COR-L47 (cell line): ENCODE measurements around the gene OAS2.

ENCODE experiments used
- DNase-seq: peaks from one replicate; lab custom pipeline; 2025; lab: John Stamatoyannopoulos, UW

OAS2 gene

DNA sequence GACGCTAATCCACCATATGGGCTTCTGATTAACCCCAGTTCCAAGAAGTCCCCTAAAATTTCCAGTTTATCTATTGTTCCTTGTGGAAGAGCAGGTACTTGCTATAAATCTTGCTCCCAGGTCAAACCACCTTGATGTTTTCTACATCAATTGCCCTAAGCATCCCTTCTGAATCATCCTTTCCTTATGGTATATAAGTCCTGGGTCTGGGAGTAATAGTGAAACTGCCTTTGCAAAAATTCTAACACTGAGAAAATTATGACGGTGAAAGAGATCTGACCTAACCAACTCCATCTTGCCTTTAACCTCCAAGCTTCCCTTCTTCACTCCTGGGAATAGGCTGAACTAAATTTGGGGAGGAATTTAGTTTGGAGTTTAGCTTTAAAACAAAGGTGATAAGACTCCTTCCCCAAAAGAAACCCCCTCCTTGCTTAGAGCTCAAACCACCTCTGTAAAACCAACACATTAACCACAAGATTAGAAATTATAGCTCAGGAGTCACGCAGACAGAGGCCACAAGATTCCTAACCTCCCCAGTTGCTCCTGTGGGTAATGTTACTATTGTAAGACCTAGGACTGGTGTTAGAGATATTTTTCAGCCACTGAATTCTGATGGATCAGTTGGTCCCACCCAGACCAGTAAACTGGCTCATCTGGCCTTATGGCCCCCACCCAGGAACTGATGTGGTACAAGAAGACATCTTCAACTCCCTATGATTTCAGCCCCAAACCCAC, 44.4 kb downstream of the OAS2 start:
- DNase-seq: no peak

DNA sequence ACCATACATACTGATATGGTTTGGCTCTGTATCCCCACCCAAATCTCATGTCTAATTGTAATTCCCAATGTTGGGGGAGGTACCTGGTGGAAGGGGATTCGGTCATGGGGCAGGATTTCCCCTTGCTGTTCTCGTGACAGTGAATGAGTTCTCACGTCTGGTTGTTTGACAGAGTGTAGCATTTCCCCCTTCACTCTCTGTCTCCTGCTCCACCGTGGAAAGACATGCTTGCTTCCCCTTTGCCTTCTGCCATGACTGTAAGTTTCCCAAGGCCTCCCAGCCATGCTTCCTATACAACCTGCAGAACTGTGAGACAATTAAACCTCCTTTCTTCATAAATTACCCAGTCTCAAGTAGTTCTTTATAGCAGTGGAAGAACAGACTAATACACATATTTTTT, 49.4 kb downstream of the OAS2 start:
- no peak for DNase-seq

DNA sequence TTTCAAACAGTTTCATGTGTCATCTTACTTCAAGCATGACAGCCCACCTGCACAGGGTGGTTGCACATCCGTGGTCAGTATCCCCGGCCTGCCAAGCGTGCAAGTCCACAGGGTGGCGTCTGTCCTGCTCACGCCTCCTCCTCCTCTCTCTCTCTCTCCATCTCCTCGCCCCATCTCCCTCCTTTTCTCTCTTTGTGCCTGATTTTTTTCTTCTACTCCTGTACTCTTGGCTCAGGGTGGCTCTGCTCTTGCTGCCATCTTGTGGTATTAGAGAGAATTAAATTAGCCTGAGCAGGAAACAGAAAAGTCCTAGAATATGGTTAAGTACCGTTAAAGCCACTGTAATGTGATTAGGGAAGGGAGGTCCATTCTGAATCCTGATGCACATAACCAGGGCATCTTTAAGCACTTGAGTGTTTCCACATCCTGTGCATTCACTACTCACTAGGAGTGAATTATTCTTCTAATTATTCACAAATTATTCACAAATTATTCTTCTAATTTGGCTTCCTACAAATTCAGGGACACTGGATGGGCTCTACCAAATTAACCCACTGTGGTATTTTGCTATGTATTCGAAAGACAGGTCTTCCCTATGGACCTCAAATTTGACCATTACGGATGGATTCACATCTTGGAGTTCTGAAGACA, 52.7 kb downstream of the OAS2 start:
- peak; percentile 41 for DNase-seq

DNA sequence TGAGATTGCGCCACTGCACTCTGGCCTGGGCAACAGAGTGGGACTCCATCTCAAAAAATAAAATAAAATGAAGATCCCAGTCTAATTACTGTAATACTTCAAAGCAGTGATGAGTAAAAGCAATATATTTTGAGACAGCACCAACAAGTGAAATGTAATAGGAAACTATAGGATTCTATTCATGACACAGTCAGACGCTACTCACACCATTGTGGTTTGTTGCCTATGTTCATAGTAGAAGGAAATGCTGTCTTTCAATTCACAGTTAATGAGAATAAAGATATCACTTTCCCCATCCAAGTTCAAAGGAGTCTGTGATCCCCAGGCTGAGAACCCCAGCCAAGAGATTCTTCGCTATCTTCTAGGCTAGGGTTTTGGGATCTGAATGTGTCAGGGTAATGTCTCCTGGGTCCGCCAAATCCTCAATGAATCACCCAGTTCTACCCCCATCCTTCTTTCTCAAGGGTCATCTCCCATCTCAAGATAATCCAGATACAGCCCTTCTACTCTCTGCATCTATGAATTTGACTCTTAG, 61.7 kb downstream of the OAS2 start:
- DNase-seq: no peak

DNA sequence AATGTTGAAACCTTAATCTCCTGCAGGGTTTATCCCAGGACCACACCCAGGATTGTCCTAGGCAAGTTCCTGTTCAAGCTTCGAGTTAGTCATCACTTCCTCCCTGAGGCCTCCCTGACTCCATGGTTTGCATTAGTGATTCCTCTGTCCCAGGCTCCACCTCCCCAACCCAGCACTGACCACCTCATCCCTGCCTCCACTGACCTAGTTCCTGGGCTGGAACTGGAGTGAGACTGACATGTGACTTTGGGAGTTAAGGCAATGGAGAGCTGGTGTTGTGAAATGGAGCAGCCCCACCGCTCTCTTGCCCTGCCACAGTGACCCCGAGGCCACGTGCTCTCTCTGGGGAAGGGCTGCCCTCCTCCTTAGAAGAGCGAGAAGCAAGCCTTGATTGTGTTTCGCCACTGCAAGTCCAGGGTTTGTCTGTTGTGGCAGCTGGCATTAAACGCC, 62.4 kb downstream of the OAS2 start:
- DNase-seq: no peak

DNA sequence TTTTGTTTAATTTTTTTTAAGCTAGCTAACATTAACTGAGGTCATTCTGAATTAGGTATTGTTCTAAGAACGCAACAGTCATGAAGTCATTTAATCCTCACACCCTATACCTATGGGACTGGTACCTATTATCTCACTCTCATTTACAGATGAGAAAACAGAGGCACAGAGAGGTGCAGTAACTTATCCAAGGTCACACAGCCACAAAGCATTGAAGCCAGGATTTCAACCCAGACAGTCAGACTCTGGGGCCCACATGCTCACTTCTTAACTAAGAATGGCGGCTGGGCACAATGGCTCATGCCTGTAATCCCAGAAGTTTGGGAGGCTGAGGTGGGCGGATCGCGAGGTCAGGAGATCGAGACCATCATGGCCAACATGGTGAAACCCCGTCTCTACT, 63.2 kb downstream of the OAS2 start:
- no peak for DNase-seq

DNA sequence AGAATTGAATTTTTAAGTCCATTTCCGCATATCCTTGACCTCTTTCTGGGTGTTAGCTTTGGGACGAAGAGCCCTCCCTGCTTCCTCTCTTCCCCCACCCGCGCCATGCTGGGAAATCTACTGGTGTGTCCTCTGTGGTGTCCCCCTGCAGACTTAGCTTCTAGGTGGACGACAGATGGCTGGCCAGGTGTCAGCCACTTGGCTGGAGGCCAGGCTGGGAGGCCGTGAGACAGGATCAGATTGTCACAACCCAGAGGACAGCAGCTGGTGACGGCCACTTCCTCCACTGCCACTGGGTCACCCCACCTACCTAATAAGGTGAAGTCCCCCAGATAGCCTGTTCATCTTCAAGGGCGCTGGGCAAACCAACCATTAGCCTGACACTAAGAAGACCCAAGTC, 64.9 kb downstream of the OAS2 start:
- no peak for DNase-seq

DNA sequence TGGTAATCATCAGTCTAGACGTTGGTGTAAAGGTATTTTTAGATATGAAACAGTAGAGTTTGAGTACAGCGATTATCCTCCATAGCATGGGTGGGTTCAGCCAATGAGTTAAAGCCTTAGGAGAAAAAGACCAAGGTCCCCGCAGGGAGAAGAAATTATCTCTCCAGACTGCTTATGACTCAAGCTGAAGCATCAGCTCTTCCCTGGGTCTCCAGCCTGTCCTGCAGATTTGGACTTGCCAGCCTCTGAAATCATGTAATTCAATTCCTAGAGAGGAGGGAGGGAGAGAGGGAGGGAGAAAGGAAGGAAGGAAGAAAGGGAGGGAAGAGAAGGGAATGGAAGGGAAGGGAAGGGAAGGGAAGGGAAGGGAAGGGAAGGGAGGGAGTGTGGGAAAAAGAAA, 66.2 kb downstream of the OAS2 start:
- DNase-seq: no peak

DNA sequence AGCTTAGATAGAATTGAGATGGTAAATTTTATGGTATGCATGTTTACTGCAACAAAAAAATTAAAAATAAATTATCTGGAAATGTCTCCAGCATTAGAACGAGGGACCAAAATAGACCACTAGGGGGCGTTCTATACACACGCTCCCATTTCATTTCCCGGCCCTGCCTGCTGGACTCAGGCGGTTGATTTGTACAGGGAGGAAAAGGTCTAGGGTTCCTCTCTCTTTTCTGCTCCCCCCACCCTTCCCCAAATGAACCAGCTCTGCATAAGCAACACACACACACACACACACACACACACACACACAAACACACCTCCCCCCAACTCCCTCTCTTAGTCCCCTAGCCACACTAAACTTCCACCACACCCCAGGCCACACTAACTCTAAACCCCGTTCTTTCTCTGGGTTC, 70.4 kb downstream of the OAS2 start:
- peak; percentile 56 for DNase-seq

DNA sequence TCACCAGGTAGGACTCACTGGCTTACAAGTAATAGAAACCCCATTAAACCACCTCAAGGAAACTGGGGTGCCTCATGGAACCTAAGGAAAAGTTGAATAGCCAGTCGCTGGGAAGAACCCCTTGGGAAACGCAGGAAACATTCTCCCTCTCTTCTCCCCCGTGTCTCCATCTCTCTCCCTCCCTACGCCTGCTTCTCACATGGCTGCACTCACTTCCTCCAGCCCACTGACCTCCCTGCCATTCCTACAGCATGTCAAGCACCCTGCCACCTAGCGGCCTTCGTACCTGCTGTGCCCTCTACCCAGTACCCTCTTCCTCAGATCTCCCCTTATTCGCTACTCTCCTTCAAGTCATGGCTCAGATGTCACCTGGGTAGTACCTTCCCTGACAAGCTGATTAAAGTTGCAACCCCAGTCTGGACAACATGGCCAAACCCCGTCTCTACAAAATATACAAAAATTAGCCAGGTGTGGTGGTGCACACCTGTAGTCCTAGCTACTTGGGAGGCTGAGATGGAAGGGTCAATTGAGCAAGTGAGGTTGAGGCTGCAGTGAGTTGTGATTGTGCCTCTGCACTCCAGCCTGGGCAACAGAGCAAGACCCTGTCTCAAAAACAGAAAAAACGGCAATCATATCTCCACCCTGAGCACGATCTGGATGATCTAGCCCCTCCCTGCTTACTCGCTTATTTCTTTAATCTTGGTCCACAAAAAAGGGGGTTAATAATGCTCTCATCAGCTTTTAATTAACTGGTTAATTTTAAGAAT, 71.8 kb downstream of the OAS2 start:
- DNase-seq: no peak

DNA sequence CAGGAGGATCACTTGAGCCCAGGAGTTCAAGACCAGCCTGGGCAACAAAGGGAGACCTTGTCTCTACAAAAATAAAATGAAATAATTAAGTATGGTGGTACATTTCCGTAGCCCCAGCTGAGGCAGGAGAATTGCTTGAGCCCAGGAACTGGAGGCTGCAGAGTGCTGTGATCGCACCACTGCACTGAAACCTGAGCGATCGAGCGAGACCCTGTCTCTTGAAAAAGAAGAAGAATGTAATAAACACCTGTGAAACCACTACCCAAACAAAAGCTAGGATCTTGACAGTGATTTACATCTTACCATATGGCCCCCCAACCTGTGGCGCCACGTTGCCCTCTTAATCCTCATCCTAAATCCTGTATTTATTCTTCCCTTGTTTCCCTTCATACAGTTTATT, 72.5 kb downstream of the OAS2 start:
- DNase-seq: no peak

DNA sequence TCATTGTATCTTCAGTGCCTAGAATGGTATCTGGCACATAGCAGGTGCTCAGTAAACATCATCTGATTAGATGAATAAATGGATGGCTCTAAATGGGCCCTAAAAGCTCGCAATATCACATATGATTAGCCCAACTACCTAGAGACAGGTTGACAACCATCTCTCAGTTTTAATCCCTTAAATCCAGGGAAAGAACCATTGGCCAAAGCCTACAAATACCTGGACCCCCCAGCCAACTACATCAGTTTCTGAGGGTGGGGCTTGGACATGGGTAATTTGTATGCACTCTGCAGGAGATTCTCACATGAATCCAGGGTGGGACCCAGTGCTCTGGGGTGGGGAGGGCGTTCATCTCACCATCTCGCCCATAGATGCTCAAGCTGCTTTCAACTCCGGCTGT, 73.4 kb downstream of the OAS2 start:
- no peak for DNase-seq

DNA sequence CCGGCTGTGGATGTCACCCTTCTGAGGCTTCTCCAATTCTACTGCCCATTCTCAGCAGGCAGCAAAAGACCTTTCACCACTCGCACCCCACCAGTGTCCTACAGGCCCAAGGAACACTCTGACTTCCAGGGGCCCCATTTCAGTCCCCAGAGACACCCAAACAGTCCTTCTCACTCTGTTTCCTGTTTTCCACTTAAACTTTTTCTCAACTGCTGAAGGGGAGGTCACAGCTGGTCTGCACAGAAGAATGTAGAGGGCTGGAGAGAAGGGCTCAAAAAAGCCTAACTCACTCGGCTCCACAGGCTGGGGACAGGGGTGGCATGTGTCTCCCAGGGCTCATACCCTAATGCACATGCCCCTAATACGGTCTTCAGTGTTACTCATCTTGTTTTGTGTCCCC, 74.0 kb downstream of the OAS2 start:
- DNase-seq: no peak

DNA sequence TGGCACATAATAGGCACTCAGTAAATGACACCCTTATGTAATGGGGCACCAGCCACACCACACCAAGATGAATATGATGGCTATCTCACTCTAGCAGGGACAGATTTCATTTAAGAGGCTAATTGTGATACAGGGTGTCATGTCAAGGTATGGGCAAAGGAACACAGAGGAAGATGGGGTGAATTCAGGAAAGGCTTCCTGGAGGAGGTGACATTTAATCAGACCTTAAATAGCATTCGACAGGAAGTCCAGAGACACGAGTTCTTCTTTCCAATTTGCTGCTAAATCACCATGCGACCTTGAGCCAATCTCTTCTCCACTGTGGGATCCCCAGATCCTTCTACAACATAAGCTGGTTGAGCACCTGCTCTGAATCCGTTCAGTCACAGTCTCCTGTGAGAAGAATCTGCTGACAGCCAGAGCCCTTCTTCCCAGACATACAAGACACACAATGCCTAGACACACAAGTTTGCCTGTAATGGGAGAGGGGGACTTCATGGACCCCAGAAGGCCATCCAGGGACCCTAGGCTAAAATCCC, 76.7 kb downstream of the OAS2 start:
- no peak for DNase-seq

DNA sequence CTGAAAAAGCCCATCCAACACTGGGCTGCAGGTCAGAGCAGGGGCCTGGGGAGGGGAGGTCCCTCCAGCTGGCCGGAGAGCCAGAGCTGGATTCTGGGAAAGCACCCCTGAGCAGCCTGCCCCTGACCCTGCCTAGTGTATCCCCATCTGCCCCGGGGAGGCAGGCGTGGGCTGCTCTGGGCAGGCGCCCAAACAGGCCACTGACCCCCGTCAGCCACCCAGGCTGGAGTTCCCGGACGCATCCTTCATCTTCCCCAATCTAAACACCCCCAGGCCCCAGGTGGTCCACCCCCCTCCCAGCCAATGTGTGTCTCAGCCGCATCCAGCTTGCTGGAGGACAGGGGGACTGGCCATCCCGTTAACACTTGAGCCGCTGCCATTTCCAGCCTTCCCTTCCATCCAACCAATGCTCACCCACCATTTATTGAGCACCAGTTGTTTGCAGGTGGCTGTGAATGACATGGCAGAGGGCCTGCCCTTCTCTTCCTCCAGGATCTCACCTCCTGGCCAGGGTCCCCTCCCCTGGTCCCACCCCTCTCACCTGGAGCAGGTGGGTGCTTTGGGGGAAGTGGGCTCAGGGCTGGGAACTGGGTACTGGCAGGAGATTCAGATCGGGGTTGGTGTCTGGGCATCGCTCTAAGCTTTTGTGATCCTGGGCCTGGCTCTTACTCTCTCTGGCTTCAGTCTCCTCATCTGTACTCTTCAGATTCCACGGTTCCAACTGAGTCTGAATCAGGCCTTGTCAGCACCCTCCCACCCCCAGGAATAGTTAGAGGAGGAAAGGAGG, 77.5 kb downstream of the OAS2 start:
- DNase-seq: no peak

DNA sequence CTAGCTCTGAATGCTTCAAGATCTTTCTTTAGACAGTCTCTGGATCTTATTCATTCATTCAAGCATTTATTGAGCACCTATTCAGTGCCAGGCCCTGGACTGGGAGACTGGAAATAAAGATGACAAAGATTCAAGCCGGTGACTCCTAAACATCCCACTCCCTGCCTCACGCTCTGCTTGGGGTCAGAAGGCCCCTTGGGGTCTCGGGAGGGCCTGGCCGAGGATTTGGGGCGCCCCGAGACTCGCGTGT, 78.0 kb downstream of the OAS2 start:
- no peak for DNase-seq

DNA sequence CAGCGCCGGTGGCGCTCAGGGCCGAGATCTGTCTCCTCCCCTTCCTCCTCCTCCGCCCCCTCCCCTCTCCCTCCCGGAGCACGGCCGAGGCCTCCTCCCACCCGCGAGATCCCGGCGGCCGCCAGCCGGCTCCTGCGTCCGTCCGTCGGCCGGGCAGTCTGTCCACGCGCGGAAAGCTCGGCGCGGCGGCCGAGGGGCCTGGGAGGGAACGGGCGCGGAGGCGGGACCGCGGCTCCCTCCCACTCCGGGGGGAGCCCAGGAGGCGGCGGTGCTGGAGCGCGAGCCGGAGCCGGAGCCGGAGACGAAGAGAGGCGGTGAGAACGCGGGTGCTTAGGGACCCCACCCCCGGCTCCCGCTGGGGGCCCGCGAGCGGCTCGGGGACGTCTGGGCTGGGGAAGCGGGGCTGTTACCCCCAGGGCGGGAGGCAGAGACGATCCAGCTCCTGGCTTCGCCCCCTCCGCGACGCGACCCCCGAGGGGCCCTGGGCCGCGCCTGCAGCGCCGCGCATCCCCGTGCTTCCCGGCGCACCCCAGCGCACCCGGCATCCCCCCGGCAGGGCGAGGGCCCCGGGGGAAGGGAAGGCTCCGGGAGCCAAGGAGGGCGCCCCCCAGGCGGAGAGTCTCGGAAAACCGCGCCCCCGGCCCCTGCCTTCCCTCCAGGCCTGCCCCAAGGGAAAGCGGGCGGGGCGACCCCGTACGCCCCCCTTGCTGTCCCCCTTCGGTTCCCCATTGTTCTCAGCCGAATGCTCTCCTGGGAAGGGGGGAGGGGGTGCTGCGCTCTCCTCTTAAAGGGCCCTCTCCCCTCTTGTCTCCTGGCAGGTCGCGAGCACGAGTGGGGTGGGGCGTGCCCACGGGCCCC, 78.5 kb downstream of the OAS2 start, which contains the start of gene DTX1:
DTX1 (plus strand) TSS at position 100 of the 858 bp plus-strand sequence. CDS start 1,463 bp downstream, outside the sequence.
- no peak for DNase-seq

DNA sequence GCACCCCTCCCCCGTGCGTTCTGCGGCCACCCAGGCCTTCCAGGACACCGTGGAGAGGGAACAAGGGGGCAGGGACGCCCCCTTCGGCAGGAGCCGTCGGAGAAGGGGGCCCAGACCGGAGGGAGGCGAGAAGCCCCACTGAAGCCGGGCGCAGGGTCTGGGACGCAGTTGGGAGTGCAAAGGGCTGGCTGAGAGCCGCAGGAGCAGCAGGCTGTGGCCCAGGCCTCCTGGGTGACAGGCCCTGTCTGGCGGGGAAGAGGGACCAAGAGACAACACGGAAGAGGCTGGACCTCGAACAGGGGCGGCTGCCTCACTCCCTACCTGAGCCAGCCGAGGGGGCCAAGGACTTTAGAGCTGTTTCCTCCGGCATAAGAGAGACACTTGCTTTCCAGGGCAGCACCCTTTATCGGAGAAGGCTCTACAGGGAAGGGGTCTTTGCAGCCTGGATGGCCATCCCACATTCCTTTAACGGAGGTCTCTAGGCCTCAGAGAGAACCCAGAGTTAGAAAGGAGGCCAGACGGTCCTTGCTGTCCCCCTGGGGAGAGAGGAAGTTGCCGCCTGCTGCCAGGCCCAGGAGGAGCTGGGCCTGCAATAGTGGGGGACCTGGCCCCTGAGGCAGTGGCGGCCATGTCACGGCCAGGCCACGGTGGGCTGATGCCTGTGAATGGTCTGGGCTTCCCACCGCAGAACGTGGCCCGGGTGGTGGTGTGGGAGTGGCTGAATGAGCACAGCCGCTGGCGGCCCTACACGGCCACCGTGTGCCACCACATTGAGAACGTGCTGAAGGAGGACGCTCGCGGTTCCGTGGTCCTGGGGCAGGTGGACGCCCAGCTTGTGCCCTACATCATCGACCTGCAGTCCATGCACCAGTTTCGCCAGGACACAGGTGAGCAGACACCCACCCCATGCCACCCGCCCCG, 79.5 kb downstream of the OAS2 start:
- DNase-seq: no peak

DNA sequence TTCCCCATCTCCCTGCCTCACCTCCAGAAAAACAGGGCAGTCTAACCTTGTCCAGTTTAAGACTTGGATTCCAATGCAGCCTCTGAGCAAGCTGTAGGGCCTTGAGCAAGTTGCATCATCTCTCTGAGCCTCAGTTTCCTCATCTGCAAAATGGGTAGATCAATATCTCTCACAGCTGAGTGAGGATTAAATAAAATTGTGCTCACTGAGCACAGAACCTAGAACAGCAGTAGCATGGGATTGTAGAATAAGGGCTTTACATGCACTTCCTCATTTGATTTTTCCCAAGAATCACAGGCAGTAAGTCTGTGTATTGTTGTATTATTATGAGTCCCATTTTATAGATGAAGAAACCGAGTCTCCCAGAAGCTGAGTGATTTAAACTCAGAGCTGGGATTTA, 80.2 kb downstream of the OAS2 start:
- DNase-seq: no peak

DNA sequence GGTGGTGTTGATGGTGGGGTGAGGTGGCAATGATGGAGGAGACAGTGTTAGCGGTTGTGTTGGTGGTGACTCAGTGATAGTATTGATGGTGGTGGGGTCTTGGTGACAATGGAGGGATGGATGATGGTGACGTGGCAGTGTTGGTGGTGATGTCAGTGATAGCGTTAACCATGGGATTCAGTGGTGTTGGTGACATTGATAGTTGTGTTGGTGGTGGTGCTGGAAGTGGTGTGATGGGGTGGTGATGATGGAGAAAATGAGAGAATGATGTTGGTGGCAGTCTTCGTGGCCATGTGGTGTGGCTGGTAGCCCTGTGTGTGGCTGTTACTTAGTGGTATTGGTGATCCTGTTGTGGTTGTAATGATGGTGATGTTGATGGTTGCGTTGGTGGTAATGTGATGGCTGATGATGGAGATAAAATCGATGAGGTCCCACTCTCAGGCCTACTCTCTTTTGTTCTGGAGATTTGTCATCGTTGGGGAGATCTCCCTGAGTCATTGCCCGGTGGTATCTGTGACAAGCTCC, 80.8 kb downstream of the OAS2 start:
- no peak for DNase-seq
